ENCODE measurements around the gene C19orf81.
A peak's percentile ranks its signal among the peaks of the same experiment; 100 is the strongest.

C19orf81 gene

DNA sequence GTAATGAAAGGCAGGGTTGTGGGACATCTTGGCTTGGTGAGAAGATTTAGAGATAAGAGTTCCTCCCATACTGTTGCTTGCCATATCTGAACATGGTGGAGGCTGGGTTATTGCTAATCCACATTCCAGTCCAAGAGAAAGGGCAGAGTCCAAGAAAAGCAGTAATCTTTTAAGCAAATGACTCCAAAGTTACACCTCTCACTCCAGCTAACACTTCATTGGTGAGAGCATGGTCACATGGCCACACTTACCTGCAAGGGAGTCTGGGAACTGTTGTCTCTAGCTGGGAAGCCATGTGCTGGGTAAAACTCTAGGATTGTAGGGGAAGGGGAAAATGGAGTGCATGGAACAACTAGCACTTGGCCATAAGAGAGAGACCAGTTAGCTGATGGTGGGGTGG is 5.6 kb downstream of the C19orf81 start:
- no peak for DNase-seq (ENCODE audit: low read depth)
- TF ChIP-seq, protein P1, sequence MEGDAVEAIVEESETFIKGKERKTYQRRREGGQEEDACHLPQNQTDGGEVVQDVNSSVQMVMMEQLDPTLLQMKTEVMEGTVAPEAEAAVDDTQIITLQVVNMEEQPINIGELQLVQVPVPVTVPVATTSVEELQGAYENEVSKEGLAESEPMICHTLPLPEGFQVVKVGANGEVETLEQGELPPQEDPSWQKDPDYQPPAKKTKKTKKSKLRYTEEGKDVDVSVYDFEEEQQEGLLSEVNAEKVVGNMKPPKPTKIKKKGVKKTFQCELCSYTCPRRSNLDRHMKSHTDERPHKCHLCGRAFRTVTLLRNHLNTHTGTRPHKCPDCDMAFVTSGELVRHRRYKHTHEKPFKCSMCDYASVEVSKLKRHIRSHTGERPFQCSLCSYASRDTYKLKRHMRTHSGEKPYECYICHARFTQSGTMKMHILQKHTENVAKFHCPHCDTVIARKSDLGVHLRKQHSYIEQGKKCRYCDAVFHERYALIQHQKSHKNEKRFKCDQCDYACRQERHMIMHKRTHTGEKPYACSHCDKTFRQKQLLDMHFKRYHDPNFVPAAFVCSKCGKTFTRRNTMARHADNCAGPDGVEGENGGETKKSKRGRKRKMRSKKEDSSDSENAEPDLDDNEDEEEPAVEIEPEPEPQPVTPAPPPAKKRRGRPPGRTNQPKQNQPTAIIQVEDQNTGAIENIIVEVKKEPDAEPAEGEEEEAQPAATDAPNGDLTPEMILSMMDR (IDR thresholded peaks at IDR 0.05; ENCODE audit: low read depth, low read length, missing control alignments): no peak
- no peak overlapping the region for H3K4me3 ChIP-seq (ENCODE audit: low read depth, low read length)

DNA sequence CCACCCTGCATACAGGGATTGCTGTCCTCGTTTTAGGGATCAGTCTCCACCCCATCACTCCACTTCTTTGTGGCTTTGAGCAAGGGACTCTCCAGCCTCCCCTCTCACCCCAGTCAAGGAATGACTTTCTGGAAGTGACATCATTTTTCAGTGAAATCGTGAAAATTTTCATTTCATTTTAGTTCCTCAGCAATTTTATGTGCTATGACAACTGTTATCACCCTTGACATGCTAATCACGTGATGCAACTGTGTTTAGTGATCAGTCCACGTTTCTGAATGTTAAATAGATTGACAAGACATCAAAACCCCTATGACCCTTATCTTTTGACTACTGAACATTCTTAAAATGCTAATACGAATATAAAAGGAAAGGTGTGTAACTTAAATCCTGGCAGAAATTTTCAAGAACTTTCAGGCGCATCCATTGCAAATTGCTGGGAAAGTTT is 8.0 kb downstream of the C19orf81 start:
- DNase-seq (ENCODE audit: low read depth): no peak
- H3K4me3 ChIP-seq (ENCODE audit: low read depth, low read length): no peak overlapping the region
- TF ChIP-seq, protein P1 (IDR thresholded peaks at IDR 0.05; ENCODE audit: low read depth, low read length, missing control alignments): no peak

DNA sequence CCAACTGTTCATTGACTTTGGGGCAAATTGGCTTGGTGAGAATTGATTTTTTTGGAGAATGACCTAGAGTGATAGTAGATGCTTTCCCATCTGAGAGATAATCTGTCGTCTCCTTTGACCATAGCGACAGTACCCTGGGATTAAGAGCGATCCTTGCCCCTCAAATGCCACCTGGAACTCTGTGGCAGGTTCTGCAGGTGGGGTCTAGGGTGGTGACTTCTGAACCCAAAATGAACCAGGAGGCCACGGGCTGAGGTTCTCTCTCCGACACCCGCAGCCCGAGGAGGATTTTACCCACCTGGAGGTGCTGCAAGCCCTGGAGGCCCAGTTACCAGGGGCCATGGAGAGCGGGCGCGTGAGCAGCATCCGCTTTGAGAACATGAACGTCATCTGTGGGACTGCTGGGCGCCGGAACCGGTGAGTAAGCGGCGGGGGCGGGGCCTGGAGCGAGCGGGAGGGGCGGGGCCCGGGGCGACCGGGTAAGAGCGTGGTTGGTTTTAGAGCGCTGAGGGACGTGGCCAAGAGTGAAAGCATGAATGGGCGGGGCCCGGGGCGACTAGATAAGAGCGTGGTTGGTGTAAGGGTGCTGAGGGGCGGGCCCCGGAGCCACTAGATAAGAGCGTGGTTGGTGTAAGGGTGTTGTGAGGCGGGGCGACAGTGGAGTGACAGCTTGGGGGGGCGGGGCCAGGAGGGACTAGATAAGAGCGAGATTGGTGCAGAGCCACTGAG is 8.6 kb downstream of the C19orf81 start:
- H3K4me3 ChIP-seq (ENCODE audit: low read depth, low read length): no peak overlapping the region
- peak; percentile 60 for DNase-seq (ENCODE audit: low read depth)

DNA sequence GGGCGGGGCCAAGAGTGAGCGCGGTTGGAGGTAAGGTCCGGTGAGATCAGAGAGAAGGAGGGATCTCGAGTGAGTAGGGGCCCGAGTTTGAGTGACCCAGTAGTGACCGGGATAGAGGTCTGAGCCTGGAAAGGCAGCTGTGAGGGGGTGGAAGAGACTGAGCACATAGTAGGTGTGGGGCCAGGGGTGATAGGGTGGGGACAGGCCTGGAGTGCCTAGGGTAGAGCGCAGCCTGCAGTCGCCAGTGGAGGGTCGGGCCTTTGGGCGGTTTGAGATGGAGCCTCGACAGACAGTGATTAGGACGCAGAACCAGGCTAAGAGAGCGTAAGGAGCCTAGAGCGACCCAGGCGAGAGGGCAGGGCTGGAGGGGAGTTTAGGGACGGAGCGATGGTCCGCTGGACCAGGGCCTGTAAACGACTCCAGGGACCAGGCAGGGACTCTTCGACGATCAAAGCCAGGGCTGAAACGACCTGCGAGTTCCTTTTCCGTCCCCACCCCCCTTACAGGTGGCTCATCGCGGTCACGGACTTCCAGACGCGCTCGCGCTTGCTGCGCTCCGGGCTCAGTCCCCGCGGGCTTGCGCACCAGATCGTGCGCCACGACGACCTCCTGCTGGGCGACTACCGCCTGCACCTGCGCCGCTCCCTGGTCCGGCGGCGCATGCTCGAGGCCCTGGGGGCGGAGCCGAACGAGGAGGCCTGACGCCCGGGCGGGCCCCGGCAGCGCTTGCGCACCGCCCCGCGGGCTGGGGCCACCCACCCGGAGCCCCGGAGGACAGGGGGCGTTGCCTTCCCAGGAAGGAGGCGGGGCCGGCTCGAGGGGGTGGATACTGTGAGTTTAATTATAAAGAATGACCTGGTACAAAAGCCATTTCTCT is 9.4 kb downstream of the C19orf81 start:
- no peak for DNase-seq (ENCODE audit: low read depth)
- peak overlapping the region; percentile 18; the same call in 1 of the 2 replicates for H3K4me3 ChIP-seq (ENCODE audit: low read depth, low read length)
- TF ChIP-seq, protein P1 (IDR thresholded peaks at IDR 0.05; ENCODE audit: low read depth, low read length, missing control alignments): no peak

More for the DNA sequence above, 8.6 kb downstream of the C19orf81 start:
- TF ChIP-seq, protein P1 (IDR thresholded peaks at IDR 0.05; ENCODE audit: low read depth, low read length, missing control alignments): no peak

DNA sequence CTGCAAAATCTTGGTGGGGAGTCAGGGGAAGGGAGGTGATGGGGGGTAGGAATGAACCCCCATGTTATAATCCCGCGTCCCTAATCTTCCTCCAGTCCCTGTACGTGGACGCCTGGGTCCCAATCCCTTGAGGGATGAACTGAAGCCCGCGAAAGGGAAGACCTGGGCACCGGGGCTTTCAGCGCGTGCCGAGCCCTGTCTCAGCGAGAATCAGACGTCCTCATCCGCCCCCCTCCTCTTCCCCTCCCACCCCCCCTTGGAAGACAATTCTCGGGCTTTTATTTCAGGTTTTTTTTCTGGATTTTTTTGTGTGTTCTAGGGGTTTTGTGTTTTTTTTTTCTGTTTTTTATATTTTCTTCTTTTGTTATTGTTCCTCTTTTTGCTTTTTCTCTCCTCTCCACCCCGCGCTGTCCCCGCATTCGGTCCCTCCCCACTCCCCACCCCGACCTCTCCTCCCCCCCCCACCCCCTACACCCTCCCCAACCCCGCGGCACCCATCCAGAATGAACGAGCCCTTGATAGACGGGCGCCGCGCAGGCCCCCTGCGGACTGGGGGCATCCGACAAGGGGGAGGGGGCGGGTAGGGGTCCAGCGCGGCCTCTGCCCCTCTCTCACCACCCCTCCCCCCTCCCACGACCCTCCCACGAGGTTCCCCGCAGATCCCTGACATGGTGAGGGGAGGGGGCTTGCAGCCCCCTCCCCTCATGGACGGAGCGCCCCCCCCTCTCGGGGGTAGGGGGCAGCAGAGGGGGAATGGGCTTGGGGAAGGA is 10.3 kb downstream of the C19orf81 start:
- TF ChIP-seq, protein P1 (IDR thresholded peaks at IDR 0.05; ENCODE audit: low read depth, low read length, missing control alignments): no peak
- no peak for DNase-seq (ENCODE audit: low read depth)
- no peak overlapping the region for H3K4me3 ChIP-seq (ENCODE audit: low read depth, low read length)

DNA sequence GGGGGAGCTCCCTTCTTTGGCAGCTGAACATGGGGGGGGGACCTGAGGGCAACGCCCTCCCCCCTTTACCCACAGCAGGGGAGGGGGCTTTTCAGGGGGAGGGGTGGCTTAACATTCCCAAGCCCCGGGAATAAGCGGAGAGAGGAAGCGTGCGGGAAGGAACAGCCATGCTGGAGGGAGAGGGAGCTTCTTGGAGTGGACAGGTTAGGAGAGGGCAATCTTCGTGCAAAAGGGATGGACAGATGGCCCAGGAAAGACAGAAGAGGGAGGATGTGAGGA is 10.8 kb downstream of the C19orf81 start:
- H3K4me3 ChIP-seq (ENCODE audit: low read depth, low read length): no peak overlapping the region
- TF ChIP-seq, protein P1 (IDR thresholded peaks at IDR 0.05; ENCODE audit: low read depth, low read length, missing control alignments): no peak
- DNase-seq (ENCODE audit: low read depth): no peak

Data from GM12864 (cell line).